Measurements from ENCODE around the gene MAGEB17.

DNA sequence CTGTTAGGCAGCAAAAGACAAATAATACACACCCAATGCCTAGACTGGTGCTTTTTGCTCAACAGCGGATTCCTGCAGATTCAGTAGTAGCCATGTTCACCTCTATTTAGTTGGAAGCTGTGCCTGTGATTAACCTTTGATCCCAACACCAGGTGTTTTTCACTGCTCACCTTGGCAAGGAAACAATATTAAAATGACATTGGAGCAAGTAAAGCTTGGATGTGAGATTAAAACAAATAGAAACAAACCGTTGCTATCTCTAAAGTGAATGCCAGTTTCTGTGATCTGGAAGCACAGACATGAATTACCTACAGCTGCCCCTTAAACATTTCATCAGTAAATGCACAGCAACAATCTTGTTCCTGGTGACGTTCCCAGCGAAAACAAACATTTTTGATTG, 35.7 kb downstream of the MAGEB17 start:
- no peak for TF ChIP-seq CTCF (optimal IDR thresholded peaks at IDR 0.05 in 1 of 3, IDR thresholded peaks at IDR 0.05 in 1 of 3, conservative IDR thresholded peaks at IDR 0.05 in 1 of 3; ENCODE audit: extremely low read depth in 1 of 3, insufficient read depth in 2 of 3, low read length in 3 of 3)
- TF ChIP-seq EZH2 (IDR thresholded peaks at IDR 0.05; ENCODE audit: low read length), result no peak
